LHCN-M2 (cell line): ENCODE measurements around the gene NEO1. TPM values are rescaled to one million over a fixed set of nuclear protein-coding genes. Genes with fewer than 3 reads are reported as not detected.
"Not testable (repeated sequence)": the region's sequence is repeated elsewhere in the genome, so short reads cannot be mapped to it uniquely, and the experiment has no call there.

Source experiments
- DNase-seq: peaks from one replicate; pipeline ENCODE4 v3.0.0-alpha.2; 2012; ENCODE audit warnings: low read depth
- total RNA-seq: library from RNA; depleted of rRNA; stranded (reverse); fragments of >200 nt; gene quantifications from 2 replicates; pipeline ENCODE4 v1.2.3, GENCODE V29; 2014

The NEO1 gene
- total RNA-seq, 1 experiment from 2014 or later, result 2.3 TPM

DNA sequence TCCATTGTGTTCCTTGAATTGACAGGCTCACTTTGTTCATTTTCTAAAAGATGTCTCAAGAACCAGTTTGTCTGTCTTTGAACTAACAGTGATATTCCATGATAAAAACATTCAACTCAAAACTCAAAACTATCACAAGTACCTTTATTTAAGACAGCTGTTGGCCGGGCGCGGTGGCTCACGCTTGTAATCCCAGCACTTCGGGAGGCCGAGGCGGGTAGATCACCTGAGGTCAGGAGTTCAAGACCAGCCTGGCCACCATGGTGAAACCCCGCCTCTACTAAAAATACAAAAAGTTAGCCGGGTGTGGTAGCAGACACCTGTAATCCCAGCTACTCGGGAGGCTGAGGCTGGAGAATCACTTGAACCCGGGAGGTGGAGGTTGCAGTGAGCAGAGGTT, 248.0 kb downstream of the NEO1 start:
- not testable (repeated sequence) for DNase-seq

DNA sequence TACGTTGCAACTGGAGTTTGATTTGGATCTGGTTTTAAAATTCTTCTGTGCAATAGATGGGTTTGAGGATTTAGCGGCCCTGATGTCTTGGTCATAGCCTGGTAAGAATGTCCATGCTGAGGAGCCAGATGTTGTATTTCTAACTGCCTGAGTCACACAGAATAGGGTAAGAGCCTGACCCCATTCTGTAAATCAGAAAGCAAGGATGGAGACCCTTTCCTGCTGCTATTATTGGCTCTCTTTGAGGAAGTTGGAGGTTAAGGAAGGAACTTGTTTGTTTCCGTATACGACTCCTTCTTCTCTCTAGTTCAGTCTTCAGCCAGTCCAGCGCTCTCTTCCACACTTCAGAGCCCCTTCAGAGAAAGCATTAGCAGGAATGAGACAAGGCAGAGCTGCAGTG, 251.4 kb downstream of the NEO1 start:
- no peak for DNase-seq

DNA sequence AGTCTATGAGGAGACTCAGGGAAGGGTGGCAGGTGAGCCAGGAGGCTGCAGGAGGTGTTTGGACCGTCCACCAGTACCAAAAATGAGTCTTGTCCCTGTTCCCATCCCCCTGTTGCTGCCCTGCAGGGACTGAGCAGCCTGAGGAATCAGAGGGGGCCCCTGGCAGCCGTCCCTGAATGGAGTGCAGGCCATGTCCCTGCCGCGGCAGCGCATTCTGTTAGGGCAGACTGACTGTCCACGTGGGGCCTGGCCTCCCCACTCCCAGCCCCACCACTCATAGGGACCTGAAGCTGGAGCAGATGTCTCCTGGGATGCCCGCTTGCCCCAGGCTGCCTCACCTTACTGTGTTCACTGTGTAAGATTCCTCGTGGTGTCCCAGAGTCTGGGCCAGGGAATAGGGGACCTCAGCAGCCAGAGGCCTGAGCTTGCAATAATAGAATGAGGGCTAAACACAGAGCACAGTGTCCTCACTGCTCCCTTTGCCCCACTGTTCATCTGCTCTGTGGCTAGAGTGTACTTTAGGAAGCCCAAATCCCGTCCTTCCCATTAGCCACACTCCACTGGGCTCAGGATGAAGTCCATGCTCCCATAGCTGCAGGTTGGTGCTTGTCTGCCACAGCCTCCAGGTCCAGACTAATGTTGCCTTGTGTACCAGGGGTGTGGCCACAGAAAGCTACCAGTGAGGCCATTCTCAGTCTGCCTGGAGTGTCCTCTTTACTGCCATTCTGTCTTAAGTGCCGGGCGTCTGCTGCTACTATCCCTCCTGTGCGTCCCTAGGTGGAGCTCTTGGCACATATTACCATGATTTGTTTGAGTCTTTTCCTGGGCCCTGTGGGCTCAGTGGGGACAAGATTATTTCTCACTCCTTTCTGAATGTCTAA, 253.3 kb downstream of the NEO1 start:
- DNase-seq, result peak; percentile 55

DNA sequence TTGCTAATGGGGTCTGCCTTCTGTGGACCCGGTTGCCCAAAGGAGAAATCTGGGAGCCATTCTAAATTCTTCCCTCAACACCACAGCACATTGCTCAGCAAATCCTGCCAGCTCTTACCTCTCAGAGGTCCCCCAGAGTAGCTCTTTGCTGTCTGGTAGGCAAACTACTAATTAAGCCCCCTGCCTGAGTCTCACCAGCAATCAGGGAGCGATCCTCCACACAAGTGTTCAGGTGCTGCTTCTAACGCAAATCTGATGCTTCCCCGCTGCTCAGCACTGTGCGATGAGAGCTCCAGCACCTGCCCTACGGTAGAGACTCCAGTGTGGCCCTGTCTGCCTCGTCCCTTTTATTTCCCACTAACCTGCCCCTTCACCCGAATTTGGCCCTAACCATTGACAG, 256.0 kb downstream of the NEO1 start:
- DNase-seq, result no peak

DNA sequence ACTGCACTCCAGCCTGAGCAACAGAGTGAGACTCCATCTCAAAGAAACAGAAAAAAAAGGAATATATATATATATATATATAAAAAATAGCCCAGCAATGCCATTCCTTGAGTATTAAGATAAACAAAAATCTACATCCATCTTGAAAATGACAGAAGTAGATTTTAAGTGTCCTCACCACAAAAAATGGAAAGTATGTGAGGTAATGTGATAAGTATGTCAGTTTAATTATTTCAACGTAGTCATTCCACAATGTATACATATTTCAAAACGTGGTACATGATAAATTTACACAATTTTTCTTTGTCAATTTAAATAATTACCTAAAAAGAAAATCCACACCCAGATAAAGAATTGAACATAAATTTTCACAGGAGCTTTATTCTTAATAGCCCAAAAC, 261.6 kb downstream of the NEO1 start:
- no peak for DNase-seq

DNA sequence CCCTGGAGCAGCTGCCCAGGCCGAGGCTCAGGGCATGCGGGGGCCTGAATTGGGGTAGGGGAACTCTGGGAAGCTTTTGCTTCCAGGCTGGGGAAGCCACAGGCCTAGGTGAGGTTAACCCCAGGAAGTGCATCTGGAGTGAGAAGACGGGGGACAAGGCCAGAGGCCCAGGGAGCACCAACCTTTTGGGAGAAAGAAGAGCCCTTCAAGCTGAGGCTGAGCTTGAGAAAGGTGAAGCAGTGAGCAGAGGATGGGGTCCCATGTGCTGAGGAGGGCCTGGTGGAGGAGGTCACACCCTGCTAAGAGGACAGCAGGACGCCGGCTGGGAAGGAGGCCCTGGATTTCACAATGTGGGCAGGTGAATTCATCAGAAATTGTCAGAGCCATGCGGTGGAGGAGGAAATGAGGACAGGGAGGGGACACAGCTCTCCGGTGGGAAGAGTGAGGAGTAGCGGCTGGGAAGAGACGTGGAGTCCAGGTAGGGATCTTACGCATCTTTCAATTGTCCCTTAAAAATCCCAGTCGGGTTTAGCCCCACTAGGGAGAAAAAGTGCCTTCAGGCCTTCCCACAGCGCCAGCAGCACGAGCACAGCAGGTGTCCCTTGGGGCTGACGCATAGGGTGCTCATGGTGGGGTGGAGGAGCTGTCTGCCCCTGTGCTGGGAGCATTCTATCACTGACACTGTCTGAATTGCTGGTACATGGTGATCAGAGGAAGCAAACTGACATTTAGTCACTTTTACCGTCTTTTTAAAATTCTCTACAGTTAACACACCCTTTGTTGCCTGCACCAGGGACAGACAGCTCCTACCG, 265.6 kb downstream of the NEO1 start:
- no peak for DNase-seq

DNA sequence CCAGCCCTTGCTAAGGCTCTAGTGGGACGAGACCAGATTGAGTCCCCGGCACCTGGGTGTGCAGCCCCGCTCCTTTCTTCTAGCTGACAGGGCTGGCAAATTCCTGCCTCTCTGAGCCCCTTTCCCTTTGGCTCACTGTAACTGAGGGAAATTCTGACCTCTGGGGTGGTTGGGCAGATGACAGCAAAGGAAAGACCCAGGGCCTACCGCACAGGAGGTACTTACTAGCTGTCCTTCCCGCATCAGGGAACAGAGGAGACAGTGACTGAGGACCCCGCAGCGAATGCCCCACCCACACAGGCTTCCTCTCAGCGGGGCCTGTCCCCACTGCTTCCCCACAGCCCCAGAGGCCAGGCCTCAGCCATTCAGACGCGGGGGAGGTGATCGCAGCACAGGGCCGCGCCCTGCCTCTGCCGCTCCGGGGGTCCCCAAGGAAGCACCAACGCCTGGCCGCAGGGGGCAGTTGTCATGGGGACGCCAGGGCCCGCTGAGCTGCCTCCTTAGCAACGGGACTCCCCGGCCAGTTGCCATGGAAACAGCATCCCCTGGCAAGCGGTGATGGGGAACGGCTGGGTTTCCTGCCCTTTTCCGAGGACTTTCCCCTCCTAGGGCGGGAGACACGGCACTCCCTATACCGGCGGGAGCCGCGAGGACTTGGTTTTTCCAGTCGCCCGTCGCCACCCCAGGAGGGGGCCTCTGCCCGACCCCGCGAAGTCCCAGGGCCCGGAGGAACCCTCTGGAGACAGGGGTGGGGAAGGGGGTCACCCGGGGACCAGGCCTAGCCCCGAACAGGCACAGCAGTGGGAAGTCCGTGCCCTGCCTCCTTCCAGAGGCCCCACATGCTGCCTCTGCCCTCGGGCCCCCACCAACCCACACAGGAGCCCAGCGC, 266.4 kb downstream of the NEO1 start:
- DNase-seq, result no peak

DNA sequence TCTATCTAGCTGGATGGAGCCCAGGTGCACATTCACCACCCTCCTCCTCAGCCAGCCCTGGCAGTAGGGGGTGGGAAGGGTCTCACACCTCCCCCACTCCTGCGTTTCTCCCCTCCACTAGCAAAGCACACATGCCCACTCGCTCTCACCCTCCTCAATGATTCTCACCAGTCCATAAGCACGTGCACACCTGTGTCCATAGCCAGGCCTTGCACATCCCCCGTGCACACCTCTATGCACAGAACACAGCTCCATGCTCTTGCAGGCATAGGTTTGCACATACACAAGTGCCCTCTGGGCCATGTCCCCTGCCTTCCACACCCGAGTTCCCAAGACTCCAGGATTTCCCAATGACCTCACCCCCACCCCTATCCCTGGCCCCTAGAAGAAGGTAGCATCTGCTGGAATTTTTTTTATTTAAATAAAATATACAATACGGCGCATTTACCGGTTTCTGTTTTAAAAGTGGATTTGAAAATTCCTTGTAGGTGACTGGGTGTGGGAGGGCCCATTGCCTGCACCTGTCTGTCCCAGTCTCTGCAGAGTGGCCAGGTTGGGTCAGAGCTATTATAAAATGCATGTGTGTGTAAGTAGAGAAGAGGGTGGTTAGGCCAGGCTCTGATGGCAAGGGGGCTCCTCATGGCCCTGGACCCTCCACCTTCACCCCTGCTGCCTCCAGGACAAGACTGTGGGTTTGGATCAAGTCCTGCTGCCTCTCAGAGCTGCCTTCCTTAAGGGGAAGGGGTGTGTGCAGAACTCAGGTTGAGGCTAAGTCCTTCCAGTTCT, 267.4 kb downstream of the NEO1 start:
- no peak for DNase-seq

DNA sequence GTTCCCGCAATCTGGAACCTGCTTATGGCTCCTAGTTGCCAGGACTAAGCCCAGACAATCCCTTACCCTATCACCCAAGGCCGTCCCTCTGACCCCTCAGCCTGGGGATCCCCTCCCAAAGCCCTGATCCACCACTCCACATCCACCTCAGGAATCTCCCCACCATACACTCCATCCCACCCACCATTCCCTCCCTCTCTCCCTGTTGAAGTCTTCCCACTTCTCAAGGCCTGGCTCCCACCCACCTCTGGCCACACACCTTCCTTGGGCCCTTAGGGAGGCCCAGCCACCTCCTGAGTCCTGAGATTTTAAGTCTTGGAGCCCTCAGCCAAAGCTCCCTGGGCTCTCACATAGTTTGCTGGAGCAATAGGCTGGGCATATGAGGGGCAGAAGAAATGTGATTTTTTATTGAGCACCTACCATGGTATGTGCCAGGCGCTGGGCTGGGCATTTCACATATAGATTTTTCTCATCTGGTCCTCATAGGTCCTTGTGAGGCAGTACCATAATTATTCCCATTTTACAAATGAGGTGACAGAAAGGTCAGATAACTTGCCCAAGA, 268.4 kb downstream of the NEO1 start:
- DNase-seq, result no peak

DNA sequence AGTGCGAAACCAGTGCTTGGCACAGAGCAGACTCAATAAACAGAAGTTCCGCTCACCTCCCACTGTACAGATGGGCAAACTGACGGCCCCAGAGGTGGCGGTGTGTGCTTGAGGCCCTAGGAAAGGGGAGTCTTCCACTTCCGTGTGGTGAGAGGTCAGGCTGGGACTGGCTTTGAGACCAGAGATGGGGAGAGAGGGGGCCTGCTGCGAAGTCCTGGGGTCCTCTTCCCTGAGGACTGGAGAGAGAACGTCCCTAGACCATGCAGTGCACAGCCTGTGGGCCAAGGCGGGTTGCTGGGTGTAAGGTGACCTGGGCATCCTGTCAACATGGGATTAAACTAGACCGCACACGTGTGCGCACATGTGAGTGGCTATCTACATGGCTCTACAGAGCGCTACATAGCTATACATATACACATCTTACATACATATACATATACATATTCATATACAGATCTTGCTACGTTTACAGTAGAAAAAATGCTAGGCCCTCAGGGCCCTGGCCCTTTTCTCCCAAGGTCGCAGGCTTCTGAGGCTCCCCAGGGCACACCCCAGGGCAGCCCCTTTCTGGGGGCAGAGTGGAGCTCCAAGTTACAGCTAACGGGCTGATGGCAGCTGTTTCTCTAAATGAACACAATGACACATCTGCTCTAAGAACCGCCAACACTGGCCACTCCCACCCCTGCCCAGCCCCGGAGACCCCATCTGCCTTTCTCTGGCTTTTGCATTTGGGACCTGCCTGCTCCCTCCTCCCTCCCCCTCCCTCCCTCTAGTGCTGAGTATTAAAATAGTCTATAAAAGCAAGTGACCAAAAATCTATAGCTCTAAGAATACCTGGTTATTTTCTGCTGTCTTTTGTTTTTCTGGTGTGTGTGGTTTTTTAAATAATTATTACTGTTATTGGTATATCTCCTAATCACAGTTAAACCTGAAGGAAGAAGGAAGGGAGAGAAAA, 269.5 kb downstream of the NEO1 start:
- DNase-seq, result no peak

DNA sequence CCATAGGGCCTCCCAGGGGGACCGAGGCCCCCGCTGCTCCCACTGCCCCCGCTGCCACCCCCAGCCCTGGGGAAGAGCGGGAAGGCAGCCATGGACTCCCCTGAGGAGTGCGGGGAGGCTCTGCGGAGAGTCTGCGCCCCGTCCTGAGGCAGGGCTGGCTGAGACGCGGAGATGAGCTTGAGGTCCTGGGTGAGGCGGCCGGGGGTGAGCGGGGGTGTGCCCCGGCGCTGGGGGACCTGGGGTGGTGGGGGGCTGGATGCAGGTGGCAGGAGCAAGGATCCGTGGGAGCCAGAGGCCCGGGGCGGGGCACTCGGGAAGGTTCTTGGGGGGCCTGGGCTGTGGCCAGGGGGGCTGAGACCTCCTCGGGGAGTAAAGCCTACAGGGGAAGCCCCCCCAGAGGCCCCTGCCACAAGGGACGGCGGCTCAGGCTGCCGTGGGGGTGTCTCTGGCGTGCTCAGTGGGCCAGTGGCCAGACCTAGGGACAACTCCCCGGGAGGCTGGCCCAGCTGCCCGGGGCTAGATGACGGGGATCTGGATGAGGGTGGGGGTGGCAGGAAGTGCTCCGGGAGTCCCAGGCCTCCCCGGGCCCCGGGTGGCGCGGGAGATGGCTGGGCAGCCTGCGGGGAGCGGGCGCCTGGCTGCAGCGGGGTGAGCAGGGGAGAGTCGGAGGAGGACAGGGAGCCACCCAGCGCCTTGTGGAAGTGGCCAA, 270.6 kb downstream of the NEO1 start:
- DNase-seq, result no peak

DNA sequence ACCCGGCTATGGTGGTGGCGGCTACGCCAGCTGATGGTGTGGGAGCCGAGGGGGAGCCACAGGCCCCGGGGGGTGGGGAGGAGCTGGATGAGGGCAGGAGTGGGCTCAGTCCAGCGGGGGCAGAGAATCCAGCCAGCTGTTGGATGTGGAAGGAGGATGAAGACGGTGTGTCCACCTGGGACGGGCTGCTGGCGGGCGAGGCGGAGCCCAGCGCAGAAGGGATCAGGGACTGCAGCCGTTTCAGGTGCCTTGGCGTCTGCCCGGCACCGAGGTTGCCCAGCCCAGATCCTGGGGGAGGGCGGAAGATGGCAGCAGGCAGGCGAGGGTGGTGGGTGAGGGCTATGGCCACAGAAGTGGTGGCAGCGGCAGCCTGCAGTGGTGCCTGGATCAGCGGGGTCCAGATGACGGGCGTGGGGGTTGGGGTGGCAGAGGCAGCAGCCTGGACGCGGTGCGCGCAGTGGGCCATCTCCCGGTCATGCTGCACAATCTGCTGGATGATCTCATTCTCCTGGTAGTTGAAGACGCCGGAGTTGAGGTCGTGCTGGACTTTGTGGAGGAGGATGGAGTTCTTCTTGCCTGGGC, 271.2 kb downstream of the NEO1 start:
- DNase-seq, result no peak

DNA sequence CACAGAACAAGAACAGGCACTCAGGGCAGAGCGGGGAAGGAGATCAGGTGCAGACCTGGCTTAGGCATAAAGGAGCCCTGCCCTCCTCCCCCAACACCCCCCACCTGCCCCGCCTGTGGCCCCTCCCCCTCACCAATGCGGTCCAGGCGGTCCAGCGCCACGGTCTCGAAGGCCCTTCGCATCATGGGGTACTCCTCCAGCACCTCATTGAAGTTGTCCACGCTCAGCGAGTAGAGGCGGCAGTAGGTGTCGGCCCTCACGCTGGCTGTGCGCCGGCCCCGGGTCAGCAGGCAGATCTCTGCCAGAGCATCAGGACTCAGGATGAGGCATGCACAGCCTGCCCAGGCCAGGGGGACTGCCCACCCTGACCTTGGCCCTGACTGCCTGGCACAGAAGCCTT, 271.7 kb downstream of the NEO1 start:
- no peak for DNase-seq

DNA sequence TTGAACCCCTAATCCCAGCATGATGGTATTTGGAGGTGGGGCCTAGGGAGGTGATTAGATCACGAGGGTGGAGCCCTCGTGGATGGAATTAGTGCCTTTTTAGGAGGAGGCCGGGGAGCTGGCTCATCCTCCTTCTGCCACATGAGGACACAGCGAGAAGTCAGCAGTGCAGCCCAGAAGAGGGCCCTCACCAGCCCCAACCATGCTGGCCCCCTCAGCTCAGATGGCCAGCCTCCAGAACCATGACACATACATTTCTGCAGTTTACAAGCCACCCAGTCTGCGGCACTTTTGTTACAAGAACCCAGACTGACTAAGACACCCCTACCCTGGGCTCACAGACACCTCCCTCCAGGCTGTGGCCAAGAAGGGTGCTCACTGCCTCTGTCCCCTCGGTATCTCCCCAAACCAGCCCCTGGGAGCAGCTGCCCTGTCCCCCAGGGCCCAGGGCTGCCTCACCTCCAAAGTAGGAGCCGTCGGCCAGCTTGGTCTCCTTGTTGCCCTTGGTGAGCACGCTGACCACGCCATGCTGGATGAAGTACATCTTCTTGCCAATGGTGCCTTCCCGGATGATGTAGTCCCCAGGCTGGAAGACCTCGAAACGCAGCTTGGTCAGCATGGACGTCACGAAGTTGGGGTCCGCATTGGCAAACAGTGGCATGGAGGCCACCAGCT, 272.4 kb downstream of the NEO1 start:
- no peak for DNase-seq

DNA sequence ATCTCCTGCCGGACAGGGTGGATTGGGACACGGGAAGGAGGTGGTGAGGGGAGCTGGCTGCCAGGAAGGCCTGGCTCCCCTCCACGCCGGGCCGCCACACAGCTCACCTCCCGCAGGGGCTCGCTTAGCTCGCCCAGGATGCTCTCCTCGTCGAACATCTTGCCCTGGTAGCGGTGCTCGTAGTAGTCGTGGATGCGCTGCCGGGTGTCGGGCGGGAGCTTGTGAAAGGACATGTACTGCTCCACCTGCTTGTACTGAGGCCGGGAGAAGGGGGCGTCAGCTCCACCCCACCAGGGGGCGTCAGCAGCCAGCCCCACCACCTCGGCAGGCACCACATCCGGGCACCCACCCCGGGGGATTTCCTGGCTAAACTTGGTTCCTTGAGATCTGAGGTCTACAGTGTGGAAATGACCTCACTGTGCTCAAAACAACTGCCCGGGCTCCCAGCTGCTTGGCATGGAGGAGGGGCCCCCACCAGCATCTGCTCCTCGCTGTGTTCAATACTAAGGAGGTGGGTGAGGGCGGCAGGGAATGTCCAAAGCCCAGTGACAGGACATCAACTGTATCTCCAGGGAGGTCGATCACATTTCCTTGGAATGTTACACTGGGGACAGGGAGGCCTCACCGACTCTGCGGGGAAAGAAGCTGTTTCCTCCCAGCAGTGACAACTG, 273.1 kb downstream of the NEO1 start:
- DNase-seq, result no peak

DNA sequence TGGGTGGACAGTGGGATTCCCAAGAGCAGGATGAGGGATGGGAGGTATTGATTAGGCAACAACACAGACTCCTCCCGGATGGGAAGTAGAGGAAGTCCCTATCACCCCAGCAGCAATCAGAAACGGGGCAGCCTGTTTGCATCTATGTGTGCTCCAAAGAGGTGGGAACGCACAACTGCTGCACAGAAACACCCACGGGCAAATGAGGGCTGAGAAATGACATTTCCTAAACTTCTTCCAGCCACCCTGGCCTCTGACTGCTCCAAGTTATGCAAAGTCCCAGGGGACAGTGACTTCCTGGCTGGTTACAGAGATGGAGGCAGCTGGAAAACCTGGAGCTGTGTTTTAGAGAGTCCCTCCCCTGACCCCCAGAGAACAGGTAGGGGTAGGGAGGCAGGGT, 273.9 kb downstream of the NEO1 start:
- no peak for DNase-seq

DNA sequence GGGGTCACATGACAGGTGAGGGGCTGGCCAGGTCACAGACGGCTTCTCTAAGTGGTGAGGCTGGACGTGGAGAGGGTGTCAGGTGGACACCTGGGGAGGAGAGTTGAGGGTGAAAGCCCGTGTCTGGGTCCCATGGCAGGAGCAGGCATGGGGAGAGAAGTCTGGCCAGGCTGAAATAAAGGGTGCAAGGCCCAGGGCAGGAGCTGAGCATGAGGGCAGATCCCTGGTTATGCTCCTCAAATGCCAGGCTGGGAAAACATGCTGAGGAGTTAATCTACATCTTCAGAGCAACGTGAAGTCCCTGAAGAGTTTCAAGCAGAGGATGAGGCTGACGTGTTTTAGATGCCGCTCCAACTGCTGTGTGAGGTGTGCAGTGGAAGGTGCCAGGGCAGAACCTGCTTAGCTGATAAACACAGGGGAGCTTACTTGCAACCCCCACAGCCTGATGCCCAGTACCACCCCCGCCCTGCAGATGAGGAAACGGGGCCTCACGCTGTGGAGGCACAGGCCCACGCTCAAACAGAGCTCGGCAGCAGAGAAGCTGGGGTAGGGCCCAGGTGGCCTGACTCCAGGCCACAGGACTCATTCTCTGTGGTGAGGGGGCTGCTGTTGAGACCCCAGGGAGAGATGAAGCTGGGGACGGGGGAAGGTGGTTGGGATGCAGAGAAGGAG, 276.0 kb downstream of the NEO1 start:
- no peak for DNase-seq
